Neutrophil (primary cell): ENCODE results near the gene STK33.

Experiments used
- H3K27ac ChIP-seq: fragments of 200-600 bp; sonication (generic); 2 replicates; pipeline ENCODE4 v1.5.1; 2016; ENCODE audit warnings: mild to moderate bottlenecking, moderate library complexity
- H3K27me3 ChIP-seq: fragments of 200-600 bp; sonication (generic); 2 replicates; pipeline ENCODE4 v1.6.0; 2016; ENCODE audit warnings: mild to moderate bottlenecking
- H3K36me3 ChIP-seq: fragments of 200-600 bp; sonication (generic); 2 replicates; pipeline ENCODE4 v1.5.1; 2017
- H3K4me1 ChIP-seq, 2 experiments: fragments of 200-600 bp in 1 of 2; sonication (generic) in 1 of 2; 1 replicate in 1 of 2; 2 replicates in 1 of 2; pipeline versions ENCODE4 v1.5.1 to v1.6.1; 2013 to 2016; ENCODE audit warnings: low read depth in 1 of 2, low read length in 1 of 2, mild to moderate bottlenecking in 1 of 2, moderate library complexity in 1 of 2; ENCODE audit not compliant: control insufficient read depth in 1 of 2, insufficient read depth in 1 of 2
- H3K4me3 ChIP-seq, 2 experiments: fragments of 200-600 bp in 1 of 2; sonication (generic) in 1 of 2; 1 replicate in 1 of 2; 2 replicates in 1 of 2; pipeline ENCODE4 v1.5.1; 2013 to 2016; ENCODE audit warnings: low read depth in 1 of 2, low read length in 1 of 2, mild to moderate bottlenecking in 1 of 2, moderate library complexity in 1 of 2
- H3K9me3 ChIP-seq: fragments of 200-600 bp; sonication (generic); 2 replicates; pipeline ENCODE4 v1.5.1; 2016
- TF ChIP-seq, protein P1 (sequence below): fragments of 200-600 bp; sonication (generic); IDR thresholded peaks from 2 replicates; pipeline ENCODE4 v1.5.1; 2016; ENCODE audit warnings: antibody characterized with exemption

Gene STK33

DNA sequence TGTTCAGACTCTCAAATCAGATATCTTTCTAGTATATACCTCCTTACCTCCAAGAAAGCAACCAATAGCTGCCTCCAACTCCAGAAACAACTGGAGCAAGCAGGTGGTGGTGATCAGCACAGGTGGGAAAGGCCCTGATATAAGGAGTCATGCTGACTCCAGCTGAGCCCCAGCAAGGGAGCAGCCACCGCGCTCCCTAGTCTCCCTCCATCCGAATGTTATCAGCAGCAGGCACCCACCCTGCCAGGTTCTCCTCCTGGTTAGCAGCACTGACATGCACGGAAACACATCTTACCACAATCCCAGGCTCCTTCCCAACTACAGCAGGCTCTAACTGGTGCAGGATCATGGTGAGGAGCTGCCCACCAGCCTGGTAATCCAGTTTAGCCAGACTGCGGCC, 18.5 kb upstream of the STK33 start:
- no peaks in the 10 kb centered on the region for H3K9me3 ChIP-seq
- H3K27me3 ChIP-seq = no peaks in the 10 kb centered on the region
- peaks cover 9% of the 10 kb centered on the region for H3K36me3 ChIP-seq
- TF ChIP-seq, protein P1, sequence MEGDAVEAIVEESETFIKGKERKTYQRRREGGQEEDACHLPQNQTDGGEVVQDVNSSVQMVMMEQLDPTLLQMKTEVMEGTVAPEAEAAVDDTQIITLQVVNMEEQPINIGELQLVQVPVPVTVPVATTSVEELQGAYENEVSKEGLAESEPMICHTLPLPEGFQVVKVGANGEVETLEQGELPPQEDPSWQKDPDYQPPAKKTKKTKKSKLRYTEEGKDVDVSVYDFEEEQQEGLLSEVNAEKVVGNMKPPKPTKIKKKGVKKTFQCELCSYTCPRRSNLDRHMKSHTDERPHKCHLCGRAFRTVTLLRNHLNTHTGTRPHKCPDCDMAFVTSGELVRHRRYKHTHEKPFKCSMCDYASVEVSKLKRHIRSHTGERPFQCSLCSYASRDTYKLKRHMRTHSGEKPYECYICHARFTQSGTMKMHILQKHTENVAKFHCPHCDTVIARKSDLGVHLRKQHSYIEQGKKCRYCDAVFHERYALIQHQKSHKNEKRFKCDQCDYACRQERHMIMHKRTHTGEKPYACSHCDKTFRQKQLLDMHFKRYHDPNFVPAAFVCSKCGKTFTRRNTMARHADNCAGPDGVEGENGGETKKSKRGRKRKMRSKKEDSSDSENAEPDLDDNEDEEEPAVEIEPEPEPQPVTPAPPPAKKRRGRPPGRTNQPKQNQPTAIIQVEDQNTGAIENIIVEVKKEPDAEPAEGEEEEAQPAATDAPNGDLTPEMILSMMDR = no peak
- H3K4me3 ChIP-seq = no peak overlapping the region
- no peak overlapping the region for H3K27ac ChIP-seq
- no peaks in the 10 kb centered on the region for H3K4me1 ChIP-seq

DNA sequence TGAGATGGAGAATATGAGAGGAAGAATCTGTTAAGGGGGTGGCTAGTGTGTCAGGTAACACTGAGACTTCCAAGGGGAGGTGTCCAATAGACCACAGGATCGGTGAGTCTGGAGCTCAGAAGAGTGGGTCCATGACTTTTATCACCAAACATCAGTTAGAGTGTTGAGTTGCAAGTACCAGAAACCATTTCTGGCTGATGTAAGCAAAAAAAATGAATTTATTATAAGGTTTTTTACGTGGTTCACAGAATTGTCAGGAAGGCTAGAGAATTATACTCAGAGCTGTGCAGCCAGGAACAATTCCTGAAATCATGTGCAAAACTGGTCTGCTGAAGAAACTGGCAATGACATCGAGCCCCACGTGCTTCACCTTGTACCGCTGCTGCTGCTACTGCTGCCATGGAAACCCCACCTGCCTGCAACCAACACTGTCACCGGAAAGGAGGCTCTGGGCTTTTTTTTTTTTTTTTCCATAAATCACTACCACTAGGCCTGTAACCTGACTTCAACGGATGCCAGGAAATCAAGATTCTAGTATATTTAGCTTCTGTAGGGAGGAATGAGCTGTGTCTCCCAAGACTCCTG, 16.6 kb upstream of the STK33 start:
- TF ChIP-seq, protein P1 = no peak
- no peak overlapping the region for H3K27ac ChIP-seq
- H3K4me3 ChIP-seq = no peak overlapping the region
- H3K27me3 ChIP-seq = no peaks in the 10 kb centered on the region
- H3K4me1 ChIP-seq = no peaks in the 10 kb centered on the region
- no peaks in the 10 kb centered on the region for H3K9me3 ChIP-seq
- no peaks in the 10 kb centered on the region for H3K36me3 ChIP-seq

DNA sequence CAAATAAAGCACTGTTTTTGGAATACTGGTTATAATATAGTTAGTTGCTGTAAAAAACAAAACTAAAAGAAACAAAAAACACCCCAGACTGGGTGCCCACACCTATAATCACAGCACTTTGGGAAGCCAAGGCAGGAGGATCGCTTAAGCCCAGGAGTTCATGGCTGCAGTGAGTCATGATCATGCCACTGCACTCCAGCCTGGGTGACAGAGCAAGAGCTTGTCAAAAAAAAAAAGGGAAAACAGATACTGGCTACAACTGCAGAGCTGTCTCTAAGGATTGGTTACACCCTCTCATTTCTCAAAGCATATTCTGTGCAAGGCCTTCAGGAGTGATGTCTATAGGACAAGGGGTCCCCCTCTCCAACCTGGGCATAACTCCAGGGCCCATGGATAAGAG, 14.6 kb upstream of the STK33 start:
- peaks cover 7% of the 10 kb centered on the region for H3K27me3 ChIP-seq
- no peaks in the 10 kb centered on the region for H3K36me3 ChIP-seq
- TF ChIP-seq, protein P1 = no peak
- H3K4me3 ChIP-seq = no peak overlapping the region
- H3K9me3 ChIP-seq = no peaks in the 10 kb centered on the region
- H3K27ac ChIP-seq = no peak overlapping the region
- H3K4me1 ChIP-seq = no peaks in the 10 kb centered on the region

DNA sequence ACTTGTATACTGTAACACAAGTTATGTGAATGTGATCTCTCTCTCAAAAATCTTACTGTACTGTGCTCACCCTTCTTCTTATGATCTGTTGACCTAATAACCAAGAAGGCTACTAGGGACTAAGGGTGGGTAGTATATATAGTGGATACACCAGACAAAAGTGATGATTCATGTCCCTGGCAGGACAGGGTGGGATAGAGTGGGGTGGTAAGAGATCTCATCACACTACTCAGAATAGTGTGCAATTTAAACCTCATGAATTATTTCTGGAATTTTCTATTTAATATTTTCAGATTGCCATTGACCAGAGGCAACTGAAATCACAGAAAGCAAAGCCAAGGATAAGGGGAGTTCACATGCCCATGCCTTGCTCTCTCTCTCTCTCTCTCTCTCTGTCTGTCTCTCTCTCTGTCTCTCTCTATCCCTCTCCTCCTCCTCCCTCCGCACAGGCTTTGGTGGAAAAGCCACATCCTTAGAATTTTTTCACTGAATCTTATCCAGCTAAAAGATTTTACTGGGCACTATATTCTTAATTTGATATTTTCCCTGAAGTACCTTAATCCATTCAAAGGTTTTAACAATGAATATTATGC, 12.0 kb upstream of the STK33 start:
- H3K27me3 ChIP-seq = peaks cover 7% of the 10 kb centered on the region
- H3K4me3 ChIP-seq = no peak overlapping the region
- no peak overlapping the region for H3K27ac ChIP-seq
- H3K9me3 ChIP-seq = no peaks in the 10 kb centered on the region
- H3K36me3 ChIP-seq = no peaks in the 10 kb centered on the region
- H3K4me1 ChIP-seq = no peaks in the 10 kb centered on the region
- TF ChIP-seq, protein P1 = no peak

DNA sequence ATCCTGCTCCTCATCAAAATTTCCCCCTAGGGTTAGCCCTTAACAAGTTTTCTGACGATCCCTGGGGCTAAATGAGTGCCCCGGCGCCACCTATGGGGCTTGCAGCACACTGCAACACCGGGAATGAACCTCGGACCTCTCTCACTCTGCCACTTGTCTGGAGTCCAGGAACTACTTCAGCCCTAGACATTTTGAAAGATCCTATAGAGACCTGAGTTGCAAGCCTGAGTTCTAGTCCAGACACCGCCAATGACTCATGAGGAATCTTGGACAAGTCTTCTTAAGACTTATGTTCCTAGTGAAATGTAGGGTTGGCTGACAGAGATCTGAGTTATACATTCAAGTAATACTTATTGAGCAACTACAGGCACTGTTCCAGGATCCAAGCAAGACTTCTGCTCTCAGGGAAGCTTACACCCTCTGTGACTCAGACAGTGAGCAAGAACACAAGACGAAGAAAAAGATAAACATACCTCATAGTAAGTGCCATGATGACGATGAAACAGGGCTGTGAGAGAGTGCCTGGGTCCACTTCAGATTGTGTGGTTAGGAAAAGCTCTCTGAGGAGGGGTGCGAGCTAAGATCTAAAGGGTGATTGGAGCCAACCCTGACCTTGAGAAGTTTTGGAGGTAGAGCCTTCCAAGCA, 10.2 kb upstream of the STK33 start:
- Histone ChIP-seq H3K27ac (no peak overlapping the region), H3K4me3 (no peak overlapping the region), H3K9me3 (no peaks in the 10 kb centered on the region), H3K36me3 (no peaks in the 10 kb centered on the region), H3K27me3 (peaks cover 7% of the 10 kb centered on the region), H3K4me1 (no peaks in the 10 kb centered on the region)
- TF ChIP-seq, protein P1 = peak; percentile 48
